Uterus (tissue), 4 donors: Measurements from ENCODE around the gene ADAD2. TPM values are rescaled to one million over a fixed set of nuclear protein-coding genes. Genes with fewer than 3 reads are reported as not detected.

Experiments
- DNase-seq, 2 donors: peaks; one replicate each; pipeline ENCODE4 v3.0.0-alpha.2; 2019 to 2020
- H3K27ac ChIP-seq, 2 donors: fragments of 200-600 bp; sonication (generic); 1 replicate in 1 of 2; 2 replicates in 1 of 2; pipeline ENCODE4 v1.5.1; 2016 to 2018
- H3K27me3 ChIP-seq, 2 donors: fragments of 200-600 bp; sonication (generic); one replicate each; pipeline ENCODE4 v1.5.1; 2018 to 2019; ENCODE audit warnings: control low read depth in 1 of 2
- H3K36me3 ChIP-seq, 2 donors: fragments of 200-600 bp; sonication (generic); one replicate each; pipeline ENCODE4 v1.5.1; 2019; ENCODE audit warnings: control low read depth in 1 of 2
- H3K4me1 ChIP-seq, 2 donors: fragments of 200-600 bp; sonication (generic); one replicate each; pipeline ENCODE4 v1.5.1; 2018 to 2019; ENCODE audit warnings: control low read depth in 1 of 2
- H3K4me3 ChIP-seq, 2 donors: fragments of 200-600 bp; sonication (generic); 1 replicate in 1 of 2; 2 replicates in 1 of 2; pipeline ENCODE4 v1.5.1; 2018 to 2019; ENCODE audit warnings: mild to moderate bottlenecking in 1 of 2
- H3K9me3 ChIP-seq, 2 donors: fragments of 200-600 bp; sonication (generic); one replicate each; pipeline ENCODE4 v1.5.1; 2019; ENCODE audit warnings: control low read depth in 1 of 2
- POLR2A ChIP-seq, 2 donors: fragments of 450-650 bp; IDR thresholded peaks; one replicate each; pipeline ENCODE4 v1.6.1; 2016; ENCODE audit warnings: antibody characterized with exemption in 2 of 2, mild to moderate bottlenecking in 1 of 2, moderate library complexity in 1 of 2
- intact Hi-C: fragments of 100-400 bp; cut with DNase I; formaldehyde crosslinking; loops from one replicate; pipeline ENCODE4 v1.15.1; 2023; ENCODE audit warnings: low total_unique reads
- total RNA-seq, 4 donors: library from RNA; depleted of rRNA in 3 of 4; stranded (reverse); fragments of >200 nt in 3 of 4; gene quantifications; one replicate each; pipeline versions ENCODE4 v1.1.0 to v1.2.4, GENCODE V29; 2014 to 2023
- TF ChIP-seq, protein P1 (sequence below), 4 experiments: fragments of 200-600 bp in 2 of 4; fragments of 450-650 bp in 2 of 4; sonication (generic) in 2 of 4; IDR thresholded peaks; one replicate each; pipeline ENCODE4 v1.5.1; 2016 to 2019; ENCODE audit warnings: antibody characterized with exemption in 4 of 4, mild to moderate bottlenecking in 2 of 4, moderate library complexity in 1 of 4
- donor health status: DM: yes; HTN: yes; CAD: no.

Gene ADAD2
- total RNA-seq, 4 donors from 2014 or later, result 0.21 to 1.0 (median 0.88) TPM; not detected in 1

DNA sequence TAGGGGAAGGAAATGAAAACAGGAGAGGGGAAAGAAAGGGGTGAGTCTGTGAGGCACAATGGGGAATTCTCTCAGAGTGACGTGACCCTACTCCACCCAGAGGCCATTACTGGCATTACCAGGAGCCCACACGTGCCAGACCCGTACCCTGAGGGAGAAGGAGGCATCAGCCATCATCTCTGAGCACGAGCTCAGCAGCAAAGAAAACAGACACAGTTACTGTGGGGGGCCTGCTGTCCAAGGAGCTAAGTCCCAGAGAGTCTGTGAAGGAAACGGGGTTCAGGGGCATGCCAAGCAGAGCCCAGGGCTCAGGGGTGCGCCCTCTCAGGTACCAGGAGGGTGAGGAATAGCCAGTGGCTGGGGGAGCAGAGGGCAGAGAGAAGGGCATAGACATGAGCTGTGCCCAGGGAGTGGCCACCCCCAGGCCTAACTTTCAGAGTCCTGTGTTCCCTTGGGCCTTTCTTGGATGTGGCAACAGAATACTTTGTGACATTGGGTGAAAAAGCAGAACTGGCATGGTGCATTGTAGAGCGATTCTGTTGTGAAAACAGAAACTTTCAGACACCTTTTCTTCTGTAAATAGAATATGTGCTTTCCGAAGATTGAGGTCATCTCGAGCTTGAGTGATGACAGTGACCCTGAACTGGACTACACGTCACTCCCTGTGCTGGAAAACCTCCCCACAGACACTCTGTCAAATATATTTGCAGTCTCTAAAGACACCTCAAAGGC, 15.4 kb upstream of the ADAD2 start:
- Histone ChIP-seq H3K27ac (peak overlapping the region; percentile 78 to 89), H3K36me3 (no peaks in the 10 kb centered on the region), H3K27me3 (no peaks in the 10 kb centered on the region), H3K9me3 (no peaks in the 10 kb centered on the region), H3K4me3 (no peak overlapping the region), H3K4me1 (peaks cover 0 to 15% of the 10 kb centered on the region in 2 donors)
- TF ChIP-seq POLR2A (IDR thresholded peaks at IDR 0.05), result no peak
- TF ChIP-seq, protein P1, sequence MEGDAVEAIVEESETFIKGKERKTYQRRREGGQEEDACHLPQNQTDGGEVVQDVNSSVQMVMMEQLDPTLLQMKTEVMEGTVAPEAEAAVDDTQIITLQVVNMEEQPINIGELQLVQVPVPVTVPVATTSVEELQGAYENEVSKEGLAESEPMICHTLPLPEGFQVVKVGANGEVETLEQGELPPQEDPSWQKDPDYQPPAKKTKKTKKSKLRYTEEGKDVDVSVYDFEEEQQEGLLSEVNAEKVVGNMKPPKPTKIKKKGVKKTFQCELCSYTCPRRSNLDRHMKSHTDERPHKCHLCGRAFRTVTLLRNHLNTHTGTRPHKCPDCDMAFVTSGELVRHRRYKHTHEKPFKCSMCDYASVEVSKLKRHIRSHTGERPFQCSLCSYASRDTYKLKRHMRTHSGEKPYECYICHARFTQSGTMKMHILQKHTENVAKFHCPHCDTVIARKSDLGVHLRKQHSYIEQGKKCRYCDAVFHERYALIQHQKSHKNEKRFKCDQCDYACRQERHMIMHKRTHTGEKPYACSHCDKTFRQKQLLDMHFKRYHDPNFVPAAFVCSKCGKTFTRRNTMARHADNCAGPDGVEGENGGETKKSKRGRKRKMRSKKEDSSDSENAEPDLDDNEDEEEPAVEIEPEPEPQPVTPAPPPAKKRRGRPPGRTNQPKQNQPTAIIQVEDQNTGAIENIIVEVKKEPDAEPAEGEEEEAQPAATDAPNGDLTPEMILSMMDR (IDR thresholded peaks at IDR 0.05), result peak; percentile 35 to 68 (median 44)
- intact Hi-C loops, result no loop called here
- peak; percentile 30 to 49 for DNase-seq

DNA sequence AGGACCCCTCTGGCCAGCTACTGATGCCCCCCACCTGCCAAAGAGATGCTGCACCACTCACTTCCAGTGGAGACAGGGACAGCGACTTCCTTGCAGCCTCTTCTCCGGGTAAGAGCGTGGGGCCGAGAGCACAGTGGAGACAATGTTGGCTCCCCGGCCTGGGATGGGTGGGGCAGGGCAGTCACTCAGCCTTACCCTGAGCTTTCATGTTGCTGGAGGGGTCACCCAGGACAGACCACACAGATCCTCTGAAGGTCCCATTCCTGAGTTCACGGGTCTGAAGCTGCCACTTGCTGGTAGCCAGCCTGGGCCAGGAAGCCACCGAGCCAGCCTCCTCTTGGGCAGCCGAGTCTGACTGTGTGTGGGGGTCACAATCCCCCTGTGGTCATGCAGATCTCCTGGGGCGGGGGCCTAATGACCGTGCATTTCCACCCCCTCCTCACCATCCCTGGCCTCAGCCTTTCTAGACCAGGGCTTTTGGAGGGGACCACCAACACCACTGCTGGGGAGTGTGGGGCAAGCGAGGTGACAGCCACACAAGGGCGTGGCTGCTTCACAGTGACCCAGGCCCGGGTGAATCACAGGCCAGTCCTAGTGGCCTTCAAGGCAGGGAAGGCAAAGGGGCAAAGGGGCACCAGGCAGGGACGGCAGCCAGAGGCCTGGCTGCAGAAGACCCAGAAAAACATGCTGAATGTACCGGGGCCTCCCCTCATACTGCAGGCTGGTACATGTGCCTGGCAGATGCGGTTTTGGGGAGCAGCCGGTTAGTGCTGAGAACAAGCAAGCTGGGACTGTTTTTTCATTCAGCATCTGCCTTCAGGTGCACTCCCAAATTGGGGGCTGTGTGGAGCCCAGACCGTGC, 14.5 kb upstream of the ADAD2 start:
- TF ChIP-seq, protein P1 (IDR thresholded peaks at IDR 0.05), result no peak
- TF ChIP-seq POLR2A (IDR thresholded peaks at IDR 0.05), result no peak
- Histone ChIP-seq H3K27ac (peak overlapping the region; percentile 78 to 89), H3K4me1 (peaks cover 0 to 15% of the 10 kb centered on the region in 2 donors), H3K4me3 (no peak overlapping the region), H3K36me3 (no peaks in the 10 kb centered on the region), H3K27me3 (no peaks in the 10 kb centered on the region), H3K9me3 (no peaks in the 10 kb centered on the region)
- no peak for DNase-seq
- intact Hi-C loops, result no loop called here

DNA sequence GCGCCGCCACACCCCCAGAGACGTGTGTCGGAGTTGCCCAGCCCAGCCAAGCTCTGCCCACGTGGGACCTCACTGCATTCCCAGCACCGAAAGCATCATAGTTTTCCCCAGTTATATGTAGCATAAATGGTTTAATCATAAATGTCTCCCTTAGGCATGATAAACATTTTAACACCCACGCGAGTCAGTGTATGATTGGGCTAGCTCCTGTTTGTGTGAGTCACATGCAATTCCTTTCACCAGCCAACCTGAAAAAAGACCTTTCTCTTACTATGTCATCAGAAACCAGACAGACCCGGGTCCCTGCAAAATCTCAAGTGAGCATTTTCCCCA, 13.2 kb upstream of the ADAD2 start:
- intact Hi-C loops, result no loop called here
- H3K9me3 ChIP-seq, result no peaks in the 10 kb centered on the region
- no peak overlapping the region for H3K4me3 ChIP-seq
- peaks cover 0 to 15% of the 10 kb centered on the region in 2 donors for H3K4me1 ChIP-seq
- TF ChIP-seq, protein P1 (IDR thresholded peaks at IDR 0.05), result no peak
- no peak for TF ChIP-seq POLR2A (IDR thresholded peaks at IDR 0.05)
- peak overlapping the region; percentile 78 to 89 for H3K27ac ChIP-seq
- DNase-seq, result peak in 1 of 2 donors; percentile 21
- no peaks in the 10 kb centered on the region for H3K27me3 ChIP-seq
- no peaks in the 10 kb centered on the region for H3K36me3 ChIP-seq

DNA sequence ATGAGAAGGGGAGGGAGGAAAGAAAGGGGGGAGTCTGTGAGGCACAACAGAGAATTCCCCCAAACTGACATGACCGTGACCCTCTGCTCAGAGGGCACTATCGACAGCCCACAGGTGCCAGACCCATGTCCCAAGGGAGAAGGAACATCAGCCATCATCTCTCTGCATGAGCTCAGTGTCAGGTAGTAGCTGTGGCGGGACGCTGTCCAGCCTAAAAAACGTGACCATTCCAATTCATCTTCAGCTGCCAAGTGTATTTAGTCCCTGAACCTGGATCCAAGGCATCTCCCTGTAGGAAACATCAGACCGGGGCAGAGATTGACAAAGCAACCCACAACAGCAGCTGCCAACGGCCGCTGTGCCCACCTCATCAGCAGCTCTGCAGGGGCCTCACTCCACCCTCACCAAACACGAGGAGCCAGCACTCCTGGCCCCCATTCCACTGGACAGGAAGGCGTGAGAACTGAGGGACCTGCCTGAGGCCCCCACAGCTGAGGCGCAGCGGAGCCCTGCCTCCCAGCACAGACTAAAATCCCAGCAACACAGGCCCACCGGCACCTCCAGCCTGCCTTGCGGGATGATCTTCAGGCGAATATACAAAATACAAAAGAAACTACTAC, 12.7 kb upstream of the ADAD2 start:
- TF ChIP-seq, protein P1 (IDR thresholded peaks at IDR 0.05), result no peak
- no peak for TF ChIP-seq POLR2A (IDR thresholded peaks at IDR 0.05)
- Histone ChIP-seq H3K4me3 (no peak overlapping the region), H3K36me3 (no peaks in the 10 kb centered on the region), H3K27ac (peak overlapping the region; percentile 78 to 89), H3K27me3 (no peaks in the 10 kb centered on the region), H3K4me1 (peaks cover 0 to 15% of the 10 kb centered on the region in 2 donors), H3K9me3 (no peaks in the 10 kb centered on the region)
- intact Hi-C loops, result no loop called here
- peak in 1 of 2 donors; percentile 36 for DNase-seq
